HepG2 (cell line): Measurements from ENCODE around the gene NABP1. TPM values are rescaled to one million over a fixed set of nuclear protein-coding genes. Genes with fewer than 3 reads are reported as not detected.

Experiments
- AGO2 ChIP-seq: fragments of 200-400 bp; formaldehyde crosslinking; optimal IDR thresholded peaks from 2 replicates; pipeline ENCODE3; 2017; ENCODE audit warnings: mild to moderate bottlenecking, low read depth, low read length, moderate library complexity
- ARNT2 ChIP-seq: sonication (generic); formaldehyde crosslinking; IDR thresholded peaks from 2 replicates; pipeline ENCODE4 v1.8.0; 2022; ENCODE audit warnings: mild to moderate bottlenecking, low read depth, missing genetic modification reagents, moderate library complexity
- ATF2 ChIP-seq: sonication (generic); formaldehyde crosslinking; IDR thresholded peaks from 2 replicates; pipeline ENCODE4 v1.4.0; 2020; ENCODE audit warnings: missing genetic modification reagents
- CREM ChIP-seq, 2 experiments: sonication (generic) in 1 of 2; formaldehyde crosslinking in 1 of 2; IDR thresholded peaks; 2 replicates each; pipeline versions ENCODE4 v1.4.0 to v1.6.1; 2016 to 2020; ENCODE audit warnings: antibody characterized with exemption in 1 of 2, mild to moderate bottlenecking in 1 of 2, missing genetic modification reagents in 1 of 2
- HDAC1 ChIP-seq: sonication (generic); formaldehyde crosslinking; IDR thresholded peaks from 2 replicates; pipeline ENCODE4 v1.5.1; 2020; ENCODE audit warnings: mild to moderate bottlenecking, missing genetic modification reagents
- JARID2 ChIP-seq: sonication (generic); formaldehyde crosslinking; IDR thresholded peaks from 2 replicates; pipeline ENCODE4 v1.8.1; 2023; ENCODE audit warnings: missing genetic modification reagents, inconsistent platforms; ENCODE audit not compliant: insufficient replicate concordance
- MXD3 ChIP-seq: IDR thresholded peaks from 2 replicates; pipeline ENCODE4 v1.6.1; 2016; ENCODE audit warnings: mild to moderate bottlenecking, missing biosample characterization, missing genetic modification reagents
- NRL ChIP-seq: sonication (generic); formaldehyde crosslinking; IDR thresholded peaks from 2 replicates; pipeline ENCODE4 v1.5.0; 2020; ENCODE audit warnings: missing genetic modification reagents, mild to moderate bottlenecking, moderate library complexity, borderline replicate concordance
- PCBP1 ChIP-seq: fragments of 200-400 bp; formaldehyde crosslinking; IDR thresholded peaks from 2 replicates; pipeline ENCODE4 v1.6.1; 2017; ENCODE audit warnings: mild to moderate bottlenecking, low read depth, low read length, borderline replicate concordance
- PRMT3 ChIP-seq: sonication (generic); formaldehyde crosslinking; IDR thresholded peaks from 2 replicates; pipeline ENCODE4 v1.8.1; 2022; ENCODE audit warnings: low read depth, mild to moderate bottlenecking, moderate library complexity, missing genetic modification reagents, borderline replicate concordance
- RXRB ChIP-seq: IDR thresholded peaks from 2 replicates; pipeline ENCODE4 v1.6.1; 2016; ENCODE audit warnings: borderline replicate concordance, missing genetic modification reagents, missing compliant biosample characterization
- TFDP1 ChIP-seq: IDR thresholded peaks from 2 replicates; pipeline ENCODE4 v1.6.1; 2016; ENCODE audit warnings: missing compliant biosample characterization, missing genetic modification reagents, borderline replicate concordance
- YEATS4 ChIP-seq: sonication (generic); formaldehyde crosslinking; IDR thresholded peaks from 2 replicates; pipeline ENCODE4 v1.4.0; 2020; ENCODE audit warnings: missing genetic modification reagents, borderline replicate concordance
- ZFY ChIP-seq: sonication (generic); formaldehyde crosslinking; IDR thresholded peaks from 2 replicates; pipeline ENCODE4 v1.4.0; 2020; ENCODE audit warnings: missing genetic modification reagents
- ZNF615 ChIP-seq: sonication (generic); formaldehyde crosslinking; IDR thresholded peaks from 2 replicates; pipeline ENCODE4 v1.5.0; 2020; ENCODE audit warnings: mild to moderate bottlenecking, missing genetic modification reagents, borderline replicate concordance
- ZNF670 ChIP-seq: sonication (generic); formaldehyde crosslinking; IDR thresholded peaks from 2 replicates; pipeline ENCODE4 v1.8.0; 2022; ENCODE audit warnings: mild to moderate bottlenecking, missing genetic modification reagents, borderline replicate concordance
- ZNF672 ChIP-seq: sonication (generic); formaldehyde crosslinking; IDR thresholded peaks from 2 replicates; pipeline ENCODE4 v1.8.1; 2022; ENCODE audit warnings: missing genetic modification reagents
- ZSCAN25 ChIP-seq: sonication (generic); formaldehyde crosslinking; IDR thresholded peaks from 2 replicates; pipeline ENCODE4 v1.8.0; 2022; ENCODE audit warnings: mild to moderate bottlenecking, missing genetic modification reagents
- polyA plus RNA-seq, 8 experiments: library from polyadenylated mRNA; depleted of rRNA in 3 of 8; stranded (reverse) in 7 of 8; unstranded in 1 of 8; fragments of >200 nt; fragmentation: Illumina TruSeq in 4 of 8; extraction: Trizol in 4 of 8; gene quantifications; 2 replicates each; pipeline versions ENCODE4 v1.2.1 to v1.2.3, GENCODE V29; 2011 to 2016; ENCODE audit warnings: low read depth in 4 of 8, missing spikeins in 1 of 8, mixed read lengths in 1 of 8; ENCODE audit not compliant: insufficient read depth in 1 of 8
- total RNA-seq, 5 experiments: library from RNA; depleted of rRNA; stranded (reverse); fragments of >200 nt; fragmentation: Illumina TruSeq; extraction: Trizol; gene quantifications; 2 replicates each; pipeline ENCODE4 v1.2.3, GENCODE V29; 2016; ENCODE audit warnings: low read depth in 1 of 5

The NABP1 gene
- total and polyA plus RNA-seq, 2 of the 13 experiments (the other 11 are each of a cell fraction or from before 2014, with no cell fraction given), result 14.9 to 19.8 TPM

GRCh38 chr2:191678437-191679100 lies 633 bp downstream of the NABP1 start (continued):
- TF ChIP-seq JARID2 (CRISPR knock-in tag), result no peak
- TF ChIP-seq NRL (CRISPR knock-in tag), result no peak
- no peak for TF ChIP-seq PRMT3 (CRISPR knock-in tag)
- TF ChIP-seq ZFY, result 0 out of 2 replicates have a peak, but pooled peaks have one; percentile 9
- TF ChIP-seq ZNF672 (CRISPR knock-in tag), result 0 out of 2 replicates have a peak, but pooled peaks have one; percentile 1
- TF ChIP-seq ARNT2 (CRISPR knock-in tag), result peak; percentile 13
- TF ChIP-seq ZNF615 (CRISPR knock-in tag), result no peak
- peak; percentile 10; the same call in 1 of the 2 replicates for TF ChIP-seq YEATS4 (CRISPR knock-in tag)
- peak; percentile 20; the same call in 1 of the 2 replicates for TF ChIP-seq ZNF670 (CRISPR knock-in tag)
- peak; percentile 83 for TF ChIP-seq AGO2
- TF ChIP-seq RXRB (CRISPR knock-in tag), result 0 out of 2 replicates have a peak, but pooled peaks have one; percentile 19
- TF ChIP-seq CREM (IDR thresholded peaks at IDR 0.05), result no peak
- TF ChIP-seq CREM (CRISPR knock-in tag; IDR thresholded peaks at IDR 0.05), result no peak
- peak; percentile 30; the same call in 1 of the 2 replicates for TF ChIP-seq TFDP1 (CRISPR knock-in tag)
- peak; percentile 97 for TF ChIP-seq ZSCAN25
- no peak for TF ChIP-seq ATF2 (CRISPR knock-in tag)
- no peak for TF ChIP-seq PCBP1
- 0 out of 2 replicates have a peak, but pooled peaks have one; percentile 24 for TF ChIP-seq HDAC1 (CRISPR knock-in tag)
- no peak for TF ChIP-seq MXD3
